Activated CD8-positive, alpha-beta T cell treated with anti-CD3 and anti-CD28 coated beads for 36 hours (primary cell): Measurements from ENCODE around the gene TIMM22. TPM values are rescaled to one million over a fixed set of nuclear protein-coding genes. Genes with fewer than 3 reads are reported as not detected.

Experiments
- ATAC-seq: fragments of 200-7000 bp; cut with Tn5 transposase; one replicate; pipeline ENCODE4 v1.10.0; 2021; ENCODE audit warnings: mild to moderate bottlenecking, moderate library complexity
- CTCF ChIA-PET: fragments of 350-600 bp; sonication (Branson Sonifier 250); formaldehyde crosslinking; loops from one replicate; lab custom pipeline; 2021; ENCODE audit warnings: antibody characterized with exemption; lab: Charles Lee
- POLR2A ChIA-PET: fragments of 350-600 bp; sonication (Branson Sonifier 250); formaldehyde crosslinking; loops from one replicate; lab custom pipeline; 2021; ENCODE audit warnings: antibody characterized with exemption; lab: Charles Lee
- DNase-seq: peaks from one replicate; pipeline ENCODE4 v3.0.0-alpha.2; 2020
- H3K27ac Mint-ChIP-seq: one replicate; pipeline ENCODE4 v1.8.0; 2021; ENCODE audit warnings: mild to moderate bottlenecking, mixed read lengths
- H3K27me3 Mint-ChIP-seq: one replicate; pipeline ENCODE4 v1.8.0; 2021; ENCODE audit warnings: mixed read lengths
- H3K36me3 Mint-ChIP-seq: one replicate; pipeline ENCODE4 v1.8.0; 2021; ENCODE audit warnings: low read depth, mixed read lengths
- H3K4me1 Mint-ChIP-seq: one replicate; pipeline ENCODE4 v1.8.0; 2021; ENCODE audit warnings: low read depth, mixed read lengths
- H3K4me3 Mint-ChIP-seq: one replicate; pipeline ENCODE4 v1.8.0; 2021; ENCODE audit warnings: mild to moderate bottlenecking, moderate library complexity, mixed read lengths
- H3K9me3 Mint-ChIP-seq: one replicate; pipeline ENCODE4 v1.8.0; 2021; ENCODE audit warnings: mixed read lengths
- intact Hi-C: fragments of 100-400 bp; cut with micrococcal nuclease; formaldehyde crosslinking; loops from one replicate; pipeline ENCODE4 v1.10.0; 2022
- total RNA-seq, 2 experiments: library from RNA; stranded (reverse); gene quantifications; one replicate each; pipeline ENCODE4 v1.2.3, GENCODE V29; 2021
- TF ChIP-seq, protein P1 (sequence below): fragments of 200-600 bp; IDR thresholded peaks from one replicate; pipeline ENCODE4 v1.8.0; 2022; ENCODE audit warnings: antibody characterized with exemption, mild to moderate bottlenecking

Gene TIMM22
- total RNA-seq, 2 experiments from 2014 or later: 8.8 to 10.2 TPM

- Mint-ChIP-seq H3K9me3 (no peaks in the 10 kb centered on the region), H3K36me3 (peaks cover 2% of the 10 kb centered on the region), H3K27ac (no peak overlapping the region), H3K4me1 (no peaks in the 10 kb centered on the region), H3K27me3 (no peaks in the 10 kb centered on the region), H3K4me3 (no peak overlapping the region)
- ChIA-PET POLR2A (no interaction called here), CTCF (no interaction called here)
- intact Hi-C loops: no loop called here
- ATAC-seq (no peak), DNase-seq (no peak)
- TF ChIP-seq, protein P1, sequence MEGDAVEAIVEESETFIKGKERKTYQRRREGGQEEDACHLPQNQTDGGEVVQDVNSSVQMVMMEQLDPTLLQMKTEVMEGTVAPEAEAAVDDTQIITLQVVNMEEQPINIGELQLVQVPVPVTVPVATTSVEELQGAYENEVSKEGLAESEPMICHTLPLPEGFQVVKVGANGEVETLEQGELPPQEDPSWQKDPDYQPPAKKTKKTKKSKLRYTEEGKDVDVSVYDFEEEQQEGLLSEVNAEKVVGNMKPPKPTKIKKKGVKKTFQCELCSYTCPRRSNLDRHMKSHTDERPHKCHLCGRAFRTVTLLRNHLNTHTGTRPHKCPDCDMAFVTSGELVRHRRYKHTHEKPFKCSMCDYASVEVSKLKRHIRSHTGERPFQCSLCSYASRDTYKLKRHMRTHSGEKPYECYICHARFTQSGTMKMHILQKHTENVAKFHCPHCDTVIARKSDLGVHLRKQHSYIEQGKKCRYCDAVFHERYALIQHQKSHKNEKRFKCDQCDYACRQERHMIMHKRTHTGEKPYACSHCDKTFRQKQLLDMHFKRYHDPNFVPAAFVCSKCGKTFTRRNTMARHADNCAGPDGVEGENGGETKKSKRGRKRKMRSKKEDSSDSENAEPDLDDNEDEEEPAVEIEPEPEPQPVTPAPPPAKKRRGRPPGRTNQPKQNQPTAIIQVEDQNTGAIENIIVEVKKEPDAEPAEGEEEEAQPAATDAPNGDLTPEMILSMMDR: no peak
Measured at GRCh38 chr17:1035546-1036170, 38.7 kb downstream of the TIMM22 start.

- H3K36me3 Mint-ChIP-seq: peaks cover 2% of the 10 kb centered on the region
- H3K4me3 Mint-ChIP-seq: no peak overlapping the region
- ChIA-PET CTCF (no interaction called here), POLR2A (no interaction called here)
- H3K9me3 Mint-ChIP-seq: no peaks in the 10 kb centered on the region
- ATAC-seq (no peak), DNase-seq (no peak)
- H3K27me3 Mint-ChIP-seq: no peaks in the 10 kb centered on the region
- intact Hi-C loops: no loop called here
- no peak overlapping the region for H3K27ac Mint-ChIP-seq
- TF ChIP-seq, protein P1: no peak
- no peaks in the 10 kb centered on the region for H3K4me1 Mint-ChIP-seq
Measured at GRCh38 chr17:1036171-1036844, 39.4 kb downstream of the TIMM22 start.

GRCh38 chr17:1036845-1037237 lies 39.9 kb downstream of the TIMM22 start:
- Mint-ChIP-seq H3K27ac (no peak overlapping the region), H3K9me3 (no peaks in the 10 kb centered on the region), H3K4me3 (no peak overlapping the region), H3K36me3 (peaks cover 2% of the 10 kb centered on the region), H3K27me3 (no peaks in the 10 kb centered on the region), H3K4me1 (no peaks in the 10 kb centered on the region)
- ATAC-seq (no peak), DNase-seq (no peak)
- intact Hi-C loops: no loop called here
- TF ChIP-seq, protein P1: no peak
- CTCF ChIA-PET: no interaction called here
- POLR2A ChIA-PET: no interaction called here

GRCh38 chr17:1037238-1037879 lies 40.4 kb downstream of the TIMM22 start:
- DNase-seq: no peak
- H3K36me3 Mint-ChIP-seq: peaks cover 7% of the 10 kb centered on the region
- no peak overlapping the region for H3K4me3 Mint-ChIP-seq
- no peak overlapping the region for H3K27ac Mint-ChIP-seq
- intact Hi-C loops: no loop called here
- H3K27me3 Mint-ChIP-seq: no peaks in the 10 kb centered on the region
- no peak for ATAC-seq
- H3K4me1 Mint-ChIP-seq: no peaks in the 10 kb centered on the region
- TF ChIP-seq, protein P1: no peak
- CTCF ChIA-PET: no interaction called here
- POLR2A ChIA-PET: no interaction called here
- no peaks in the 10 kb centered on the region for H3K9me3 Mint-ChIP-seq
